Ascending aorta (tissue), 2 donors: ENCODE results near the gene MS4A12. TPM values are rescaled to one million over a fixed set of nuclear protein-coding genes. Genes with fewer than 3 reads are reported as not detected.
"Not testable (repeated sequence)": the region's sequence is repeated elsewhere in the genome, so short reads cannot be mapped to it uniquely, and the experiment has no call there.

Source experiments
- DNase-seq, 2 donors: peaks; one replicate each; pipeline ENCODE4 v3.0.0-alpha.2; 2019; ENCODE audit warnings: low spot score in 2 of 2
- H3K27ac ChIP-seq, 2 donors: fragments of 200-600 bp; sonication (generic); one replicate each; pipeline ENCODE4 v1.5.1; 2016 to 2017; ENCODE audit warnings: mild to moderate bottlenecking in 1 of 2
- H3K27me3 ChIP-seq: fragments of 200-600 bp; sonication (generic); one replicate; pipeline ENCODE4 v1.5.1; 2017
- H3K36me3 ChIP-seq, 2 donors: fragments of 200-600 bp; sonication (generic); one replicate each; pipeline ENCODE4 v1.5.1; 2016
- H3K4me1 ChIP-seq, 2 donors: fragments of 200-600 bp; sonication (generic); one replicate each; pipeline ENCODE4 v1.5.1; 2016 to 2017; ENCODE audit warnings: mild to moderate bottlenecking in 1 of 2
- H3K4me3 ChIP-seq, 2 donors: fragments of 200-600 bp; sonication (generic); one replicate each; pipeline ENCODE4 v1.5.1; 2016 to 2017; ENCODE audit warnings: mild to moderate bottlenecking in 1 of 2
- H3K9me3 ChIP-seq, 2 donors: fragments of 200-600 bp; sonication (generic); one replicate each; pipeline ENCODE4 v1.5.1; 2016
- intact Hi-C: fragments of 100-400 bp; cut with DNase I; formaldehyde crosslinking; loops from one replicate; pipeline ENCODE4 v1.15.1; 2023
- total RNA-seq: library from RNA; depleted of rRNA; stranded (reverse); fragments of >200 nt; gene quantifications from one replicate; pipeline ENCODE4 v1.1.0, GENCODE V29; 2016
- TF ChIP-seq, protein P1 (sequence below), 3 experiments: fragments of 200-600 bp in 2 of 3; fragments of 450-650 bp in 1 of 3; sonication (generic) in 2 of 3; IDR thresholded peaks; one replicate each; pipeline ENCODE4 v1.5.1; 2016 to 2019; ENCODE audit warnings: antibody characterized with exemption in 3 of 3, mild to moderate bottlenecking in 1 of 3, moderate library complexity in 1 of 3

Gene MS4A12
- total RNA-seq, 1 donor from 2014 or later: not detected

- Histone ChIP-seq H3K27me3 (no peaks in the 10 kb centered on the region), H3K4me1 (no peaks in the 10 kb centered on the region), H3K36me3 (no peaks in the 10 kb centered on the region), H3K27ac (no peak overlapping the region), H3K4me3 (no peak overlapping the region), H3K9me3 (no peaks in the 10 kb centered on the region)
- intact Hi-C loops: no loop called here
- no peak for DNase-seq
- TF ChIP-seq, protein P1, sequence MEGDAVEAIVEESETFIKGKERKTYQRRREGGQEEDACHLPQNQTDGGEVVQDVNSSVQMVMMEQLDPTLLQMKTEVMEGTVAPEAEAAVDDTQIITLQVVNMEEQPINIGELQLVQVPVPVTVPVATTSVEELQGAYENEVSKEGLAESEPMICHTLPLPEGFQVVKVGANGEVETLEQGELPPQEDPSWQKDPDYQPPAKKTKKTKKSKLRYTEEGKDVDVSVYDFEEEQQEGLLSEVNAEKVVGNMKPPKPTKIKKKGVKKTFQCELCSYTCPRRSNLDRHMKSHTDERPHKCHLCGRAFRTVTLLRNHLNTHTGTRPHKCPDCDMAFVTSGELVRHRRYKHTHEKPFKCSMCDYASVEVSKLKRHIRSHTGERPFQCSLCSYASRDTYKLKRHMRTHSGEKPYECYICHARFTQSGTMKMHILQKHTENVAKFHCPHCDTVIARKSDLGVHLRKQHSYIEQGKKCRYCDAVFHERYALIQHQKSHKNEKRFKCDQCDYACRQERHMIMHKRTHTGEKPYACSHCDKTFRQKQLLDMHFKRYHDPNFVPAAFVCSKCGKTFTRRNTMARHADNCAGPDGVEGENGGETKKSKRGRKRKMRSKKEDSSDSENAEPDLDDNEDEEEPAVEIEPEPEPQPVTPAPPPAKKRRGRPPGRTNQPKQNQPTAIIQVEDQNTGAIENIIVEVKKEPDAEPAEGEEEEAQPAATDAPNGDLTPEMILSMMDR (IDR thresholded peaks at IDR 0.05): no peak
Measured at GRCh38 chr11:60513496-60514460, 21.2 kb downstream of the MS4A12 start.

GRCh38 chr11:60515144-60515855, 22.7 kb downstream of the MS4A12 start, which contains the start of gene MS4A13:
Gene MS4A13 (plus strand): TSS chr11:60515392. CDS start chr11:60518084, 2,692 bp downstream.
- Histone ChIP-seq H3K9me3 (no peaks in the 10 kb centered on the region), H3K4me3 (no peak within 1 kb of the TSS), H3K36me3 (no peaks in the 10 kb centered on the region), H3K4me1 (no peaks in the 10 kb centered on the region), H3K27me3 (no peaks in the 10 kb centered on the region), H3K27ac (no peak within 1 kb of the TSS)
- no peak for DNase-seq
- intact Hi-C loops: no loop called here
- TF ChIP-seq, protein P1 (IDR thresholded peaks at IDR 0.05): no peak

- no peaks in the 10 kb centered on the region for H3K9me3 ChIP-seq
- TF ChIP-seq, protein P1 (IDR thresholded peaks at IDR 0.05): no peak
- H3K36me3 ChIP-seq: no peaks in the 10 kb centered on the region
- H3K4me3 ChIP-seq: no peak overlapping the region
- intact Hi-C loops: no loop called here
- no peak overlapping the region for H3K27ac ChIP-seq
- H3K4me1 ChIP-seq: no peaks in the 10 kb centered on the region
- no peak for DNase-seq
- no peaks in the 10 kb centered on the region for H3K27me3 ChIP-seq
Measured at GRCh38 chr11:60528465-60528864, 35.9 kb downstream of the MS4A12 start.

DNA sequence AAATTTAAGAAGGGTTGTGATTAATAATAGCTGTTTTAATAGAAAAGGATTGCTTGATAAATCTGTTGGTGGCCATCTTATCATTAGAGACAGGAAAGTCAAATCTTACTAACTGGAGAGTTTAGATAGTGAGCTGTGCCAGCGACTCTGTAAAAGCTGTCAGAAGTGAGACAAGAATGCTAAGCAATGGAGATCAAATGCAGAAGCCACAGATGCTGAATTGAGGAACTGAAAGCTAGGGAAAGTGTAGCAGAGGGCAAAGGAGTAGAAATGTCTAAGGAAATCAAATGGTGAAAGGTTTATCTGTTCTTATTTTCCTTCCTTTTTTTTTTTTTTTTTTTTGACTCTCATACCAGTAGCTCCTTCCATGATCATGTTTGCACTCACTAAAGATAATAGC, 36.4 kb downstream of the MS4A12 start:
- Histone ChIP-seq H3K9me3 (no peaks in the 10 kb centered on the region), H3K27ac (no peak overlapping the region), H3K36me3 (no peaks in the 10 kb centered on the region), H3K27me3 (no peaks in the 10 kb centered on the region), H3K4me1 (no peaks in the 10 kb centered on the region), H3K4me3 (no peak overlapping the region)
- no peak for DNase-seq
- TF ChIP-seq, protein P1 (IDR thresholded peaks at IDR 0.05): no peak
- intact Hi-C loops: no loop called here

GRCh38 chr11:60530454-60531100, 38.0 kb downstream of the MS4A12 start:
- intact Hi-C loops: no loop called here
- H3K4me1 ChIP-seq: no peaks in the 10 kb centered on the region
- TF ChIP-seq, protein P1 (IDR thresholded peaks at IDR 0.05): no peak

DNA sequence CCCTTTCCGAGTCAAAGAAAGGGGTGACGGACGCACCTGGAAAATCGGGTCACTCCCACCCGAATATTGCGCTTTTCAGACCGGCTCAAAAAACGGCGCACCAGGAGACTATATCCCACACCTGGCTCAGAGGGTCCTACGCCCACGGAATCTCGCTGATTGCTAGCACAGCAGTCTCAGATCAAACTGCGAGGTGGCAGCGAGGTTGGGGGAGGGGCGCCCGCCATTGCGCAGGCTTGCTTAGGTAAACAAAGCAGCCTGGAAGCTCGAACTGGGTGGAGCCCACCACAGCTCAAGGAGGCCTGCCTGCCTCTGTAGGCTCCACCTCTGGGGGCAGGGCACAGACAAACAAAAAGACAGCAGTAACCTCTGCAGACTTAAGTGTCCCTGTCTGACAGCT, 39.8 kb downstream of the MS4A12 start:
- intact Hi-C loops, DNase-seq, H3K27ac ChIP-seq, H3K4me3 ChIP-seq, H3K36me3 ChIP-seq, H3K27me3 ChIP-seq, H3K4me1 ChIP-seq, H3K9me3 ChIP-seq: not testable (repeated sequence)

More at GRCh38 chr11:60530454-60531100, 38.0 kb downstream of the MS4A12 start:
- Histone ChIP-seq H3K9me3 (no peaks in the 10 kb centered on the region), H3K27me3 (no peaks in the 10 kb centered on the region), H3K4me3 (no peak overlapping the region), H3K36me3 (no peaks in the 10 kb centered on the region), H3K27ac (no peak overlapping the region)
- no peak for DNase-seq

DNA sequence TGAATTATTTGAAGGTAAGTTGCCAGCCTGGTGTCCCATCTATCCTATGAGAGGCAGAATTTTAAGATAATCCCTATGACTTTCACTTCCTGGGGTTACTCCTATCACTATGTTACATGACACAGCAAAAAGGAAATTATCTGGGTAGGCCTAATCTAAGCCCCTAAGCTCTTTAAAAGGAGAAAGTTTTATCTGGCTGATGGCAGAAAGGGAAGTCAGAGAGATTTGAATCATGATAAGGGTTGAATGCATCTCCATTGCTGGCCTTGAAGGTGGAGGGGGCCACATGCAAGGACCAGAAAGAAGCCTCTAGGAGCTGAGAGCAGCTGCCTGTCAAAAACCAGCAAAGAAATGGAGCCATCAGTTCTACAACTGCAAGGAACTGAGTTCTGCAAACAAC, 46.0 kb downstream of the MS4A12 start:
- DNase-seq, H3K9me3 ChIP-seq, H3K27me3 ChIP-seq, H3K27ac ChIP-seq, H3K36me3 ChIP-seq, H3K4me1 ChIP-seq, intact Hi-C loops, H3K4me3 ChIP-seq: not testable (repeated sequence)
